Measurements from ENCODE around the gene EPB41. TPM values are rescaled to one million over a fixed set of nuclear protein-coding genes. Genes with fewer than 3 reads are reported as not detected.

Gene EPB41
- total and polyA plus RNA-seq, 2 of the 8 experiments (the other 6 are each of a cell fraction or from before 2014, with no cell fraction given), result 36.7 to 109 TPM

- H3K4me3 ChIP-seq (ENCODE audit: extremely low read depth in 1 of 4, insufficient read depth in 2 of 4, low read depth in 3 of 4, low read length in 4 of 4), result no peak overlapping the region
- H3K4ac ChIP-seq (replicated peaks; ENCODE audit: insufficient read length, low read depth, low read length), result no peak overlapping the region
- no peaks in the 10 kb centered on the region for H3K9me3 ChIP-seq (ENCODE audit: insufficient read depth in 2 of 2, low read depth in 1 of 2, low read length in 1 of 2)
- H3K4me2 ChIP-seq (ENCODE audit: insufficient read depth in 1 of 2, low read depth in 2 of 2, low read length in 2 of 2), result no peak overlapping the region
- H3K36me3 ChIP-seq (ENCODE audit: control insufficient read depth in 2 of 4, insufficient read depth in 4 of 4, low read length in 3 of 4), result no peaks in the 10 kb centered on the region
- 93% methylated on average over 8 of the region's 8 CpGs; no CpG with 5 or more reads in 1 of the 2 experiments for WGBS, 2 experiments (ENCODE audit: extremely low coverage in 1 of 2, insufficient coverage in 1 of 2, insufficient read length in 1 of 2, insufficient replicate concordance in 2 of 2, low coverage in 1 of 2, low lambda C conversion rate in 2 of 2, missing lambda C conversion rate in 1 of 2)
- no peak overlapping the region for H3K18ac ChIP-seq (ENCODE audit: extremely low read depth, low read length)
- H2BK15ac ChIP-seq (ENCODE audit: low read length), result no peak overlapping the region
- no peak overlapping the region for H2BK120ac ChIP-seq (replicated peaks; ENCODE audit: low read depth, low read length)
- H3K4me1 ChIP-seq (replicated peaks in 1 of 4; ENCODE audit: control insufficient read depth in 3 of 4, insufficient read depth in 4 of 4, low read length in 3 of 4), result peaks cover 4 to 11% (median 9%) of the 10 kb centered on the region in 4 experiments; a peak in 6 of 7 replicates
- H3K79me2 ChIP-seq (ENCODE audit: control insufficient read depth in 1 of 2, insufficient read depth in 2 of 2, low read length in 2 of 2), result no peaks in the 10 kb centered on the region
- no peak overlapping the region for H2AK5ac ChIP-seq (ENCODE audit: low read depth, low read length)
- H3K56ac ChIP-seq (replicated peaks; ENCODE audit: insufficient read length, low read depth, low read length), result no peak overlapping the region
- no peak overlapping the region for H4K8ac ChIP-seq (ENCODE audit: extremely low read depth, insufficient read depth, low read length)
- H3K27me3 ChIP-seq (replicated peaks in 1 of 4; ENCODE audit: control insufficient read depth in 3 of 4, extremely low read depth in 1 of 4, insufficient read depth in 3 of 4, low read length in 3 of 4), result peaks cover 0 to 11% (median 6%) of the 10 kb centered on the region in 4 experiments; a peak in 4 of 7 replicates
- no peak overlapping the region for H2BK12ac ChIP-seq (ENCODE audit: low read depth, low read length)
- ChIA-PET POLR2A (ENCODE audit: partially characterized antibody) (interaction anchor here (1.6 kb wide), 1 partner anchor 24 kb away, joined by 5 read pairs; the partner anchor contains the start of gene EPB41), CTCF (ENCODE audit: partially characterized antibody) (interaction anchor here (1.1 to 12.1 kb wide), 4 partner anchors 8 to 961 kb away, joined by 3 to 130 read pairs (median 8); no protein-coding TSS in a partner anchor)
- DNase-seq (ENCODE audit: low read depth in 1 of 2, low spot score in 2 of 2) (no peak), FAIRE-seq (no peak)
- H4K5ac ChIP-seq (ENCODE audit: insufficient read length, low read depth, low read length), result no peak overlapping the region
- H2BK20ac ChIP-seq (ENCODE audit: low read length), result no peak overlapping the region
- peaks cover 16% of the 10 kb centered on the region; the same call in 1 of the 2 replicates for H3K23me2 ChIP-seq (ENCODE audit: low read depth, low read length)
- no peak overlapping the region for H3K9ac ChIP-seq (replicated peaks in 1 of 4; ENCODE audit: extremely low read depth in 1 of 4, low read depth in 3 of 4, low read length in 3 of 4)
- no peak overlapping the region for H3K27ac ChIP-seq (ENCODE audit: low read depth, low read length)
- H2AFZ ChIP-seq (ENCODE audit: low read length), result no peak overlapping the region
- no peak overlapping the region for H3K14ac ChIP-seq (ENCODE audit: insufficient read length)
- H3K79me1 ChIP-seq (ENCODE audit: low read depth, low read length), result no peaks in the 10 kb centered on the region
- no peak overlapping the region for H4K91ac ChIP-seq (replicated peaks; ENCODE audit: insufficient read length, low read length)
- no peak overlapping the region for H3K23ac ChIP-seq (ENCODE audit: insufficient read length)
- no peaks in the 10 kb centered on the region for H4K20me1 ChIP-seq (replicated peaks in 1 of 2; ENCODE audit: control insufficient read depth in 1 of 2, insufficient read depth in 2 of 2, low read length in 2 of 2)
- TF ChIP-seq TCF12 (IDR thresholded peaks at IDR 0.05; ENCODE audit: low read depth, low read length) (no peak), BACH1 (IDR thresholded peaks at IDR 0.05; ENCODE audit: low read length) (no peak), RAD21 (IDR thresholded peaks at IDR 0.05 in 1 of 2, conservative IDR thresholded peaks at IDR 0.05 in 1 of 2; ENCODE audit: low read depth in 2 of 2, low read length in 2 of 2) (no peak), TAF7 (optimal IDR thresholded peaks at IDR 0.05; ENCODE audit: borderline replicate concordance, low read depth, low read length) (no peak), ASH2L (IDR thresholded peaks at IDR 0.05; ENCODE audit: low read length) (no peak), SIN3A (conservative IDR thresholded peaks at IDR 0.05 in 1 of 2, IDR thresholded peaks at IDR 0.05 in 1 of 2; ENCODE audit: low read depth in 1 of 2, low read length in 2 of 2) (no peak), CTBP2 (IDR thresholded peaks at IDR 0.05; ENCODE audit: borderline replicate concordance, insufficient read depth, insufficient read length, low read length) (no peak), CBX5 (IDR thresholded peaks at IDR 0.05; ENCODE audit: low read depth, low read length) (no peak), KDM4A (IDR thresholded peaks at IDR 0.05; ENCODE audit: low read depth, low read length, severe bottlenecking) (no peak), POLR2AphosphoS5 (IDR thresholded peaks at IDR 0.05; ENCODE audit: low read depth, low read length) (no peak), RBBP5 (IDR thresholded peaks at IDR 0.05; ENCODE audit: borderline replicate concordance, low read depth, low read length) (no peak), BCL11A (IDR thresholded peaks at IDR 0.05; ENCODE audit: low read depth in 2 of 2, low read length in 2 of 2) (no peak), MAX (IDR thresholded peaks at IDR 0.05) (no peak)
- no peak overlapping the region for H2BK5ac ChIP-seq (ENCODE audit: low read depth, low read length)
These were observed 23.9 kb upstream of the EPB41 start for GRCh38 chr1:28890435-28890834.
